ENCODE measurements around the gene FXYD7.
"Not testable (repeated sequence)": the region's sequence is repeated elsewhere in the genome, so short reads cannot be mapped to it uniquely, and the experiment has no call there.

Gene FXYD7

DNA sequence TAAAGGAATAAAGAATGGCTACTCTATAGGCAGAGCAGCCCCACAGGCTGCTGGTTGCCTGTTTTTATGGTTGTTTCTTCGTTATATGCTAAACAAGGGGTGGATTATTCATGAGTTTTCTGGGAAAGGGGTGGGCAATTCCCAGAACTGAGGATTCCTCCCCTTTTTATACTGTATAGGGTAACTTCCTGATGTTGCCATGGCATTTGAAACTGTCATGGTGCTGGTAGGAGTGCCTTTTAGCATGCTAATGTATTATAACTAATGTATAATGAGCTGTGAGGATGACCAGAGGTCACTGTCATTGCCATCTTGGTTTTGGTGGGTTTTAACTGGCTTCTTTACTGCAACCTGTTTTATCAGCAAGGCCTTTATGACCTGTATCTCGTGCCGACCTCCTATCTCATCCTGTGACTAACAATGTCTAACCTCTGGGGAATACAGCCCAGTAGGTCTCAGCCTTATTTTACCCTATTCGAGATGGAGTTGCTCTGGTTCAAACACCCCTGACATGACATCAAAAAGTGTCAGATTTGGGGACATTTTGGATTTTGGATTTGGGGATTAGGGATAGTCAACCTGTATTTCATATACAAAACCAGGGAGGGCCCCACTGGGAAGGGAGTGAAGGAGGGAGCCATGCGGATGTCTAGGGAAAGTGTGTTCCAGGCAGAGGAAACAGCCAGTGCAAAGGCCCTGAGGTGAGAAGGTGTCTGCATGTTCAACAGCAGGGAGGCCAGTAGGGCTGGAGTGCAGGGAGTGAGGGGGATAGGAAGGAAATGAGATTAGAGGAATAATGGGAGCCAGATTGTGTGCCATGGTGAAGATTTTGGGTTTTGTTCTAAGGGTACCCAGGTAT, 22.4 kb downstream of the FXYD7 start:
- no peak for DNase-seq (ENCODE audit: low read depth)

DNA sequence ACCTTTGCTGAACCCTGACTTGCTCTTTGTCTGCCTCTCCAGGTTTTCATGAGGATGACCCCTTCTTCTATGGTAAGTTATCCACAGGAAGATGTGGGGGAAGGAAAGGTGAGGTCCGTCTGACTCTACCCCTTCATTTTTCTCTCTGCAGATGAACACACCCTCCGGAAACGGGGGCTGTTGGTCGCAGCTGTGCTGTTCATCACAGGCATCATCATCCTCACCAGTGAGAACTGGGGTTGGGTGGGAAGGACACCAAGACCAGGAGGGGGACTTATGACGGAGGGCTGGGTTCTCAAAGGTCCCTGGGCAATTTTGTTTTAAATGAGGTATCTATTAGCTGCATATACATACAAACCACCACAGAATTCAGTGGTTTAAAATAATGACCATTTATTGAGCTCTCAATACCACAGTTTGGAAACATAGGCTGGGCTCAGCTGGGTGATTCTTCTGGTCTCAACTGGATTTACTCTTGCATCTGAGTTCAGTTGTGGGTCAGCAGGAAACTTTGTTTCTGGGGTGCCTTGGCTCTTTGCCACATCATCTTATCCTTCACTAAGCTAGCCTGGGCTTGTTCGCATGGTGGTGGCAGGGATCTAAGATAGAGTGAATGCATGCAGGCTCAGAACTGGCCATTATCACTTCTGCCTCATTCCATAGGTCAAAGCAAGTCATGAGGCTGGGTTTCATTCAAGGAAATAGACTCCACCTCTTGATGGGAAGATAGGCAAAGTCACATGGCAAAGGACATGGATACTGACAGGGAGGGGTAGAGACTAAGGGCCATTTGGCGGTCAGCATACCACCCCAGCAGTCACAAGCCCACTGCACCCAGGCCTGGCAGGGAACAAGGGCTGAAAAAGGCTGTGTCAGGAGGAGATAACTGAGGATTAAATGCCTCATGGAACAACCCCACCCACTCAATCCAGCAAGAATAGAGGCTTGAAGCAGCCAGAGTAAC, 23.3 kb downstream of the FXYD7 start:
- DNase-seq (ENCODE audit: low read depth) = no peak

DNA sequence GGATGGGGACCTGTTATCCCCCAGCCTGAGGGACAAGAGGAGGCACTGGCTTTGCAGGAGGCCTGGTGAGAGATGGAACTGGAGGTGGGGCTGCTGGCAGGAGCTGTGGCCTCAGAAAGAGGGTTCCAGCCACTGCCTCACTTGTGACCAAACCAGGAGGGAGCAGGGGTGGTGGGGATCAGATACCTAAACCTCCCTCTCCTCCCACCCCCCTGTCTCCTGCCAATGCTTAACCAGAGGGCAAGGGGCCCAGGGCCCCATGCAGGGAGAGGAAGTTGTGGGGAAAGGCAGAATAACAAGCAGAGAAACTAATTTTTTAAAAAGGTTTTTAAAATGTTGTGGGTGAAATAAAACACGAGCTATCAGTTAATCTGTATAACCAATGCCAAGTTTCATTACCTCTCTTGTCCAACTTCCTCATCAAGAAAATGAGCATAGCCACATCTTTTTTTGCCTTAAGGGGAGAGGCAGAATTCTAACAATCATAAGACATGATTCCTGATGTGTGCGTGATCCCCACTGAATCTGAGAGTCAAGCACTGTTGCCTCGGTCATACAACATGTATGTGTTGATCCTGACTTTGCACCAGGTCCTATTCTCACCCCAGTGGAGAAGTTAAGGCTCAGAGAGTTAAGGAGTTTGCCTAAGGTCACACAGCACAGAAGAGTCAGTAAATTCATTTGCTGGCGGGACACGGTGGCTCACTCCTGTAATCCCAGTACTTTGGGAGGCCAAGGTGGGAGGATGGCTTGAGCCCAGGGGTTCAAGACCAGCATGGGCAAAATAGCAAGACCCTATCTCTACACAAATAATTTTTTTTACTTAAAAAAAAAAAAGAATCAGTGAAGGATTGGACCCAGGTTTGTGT, 24.4 kb downstream of the FXYD7 start:
- no peak for DNase-seq (ENCODE audit: low read depth)

DNA sequence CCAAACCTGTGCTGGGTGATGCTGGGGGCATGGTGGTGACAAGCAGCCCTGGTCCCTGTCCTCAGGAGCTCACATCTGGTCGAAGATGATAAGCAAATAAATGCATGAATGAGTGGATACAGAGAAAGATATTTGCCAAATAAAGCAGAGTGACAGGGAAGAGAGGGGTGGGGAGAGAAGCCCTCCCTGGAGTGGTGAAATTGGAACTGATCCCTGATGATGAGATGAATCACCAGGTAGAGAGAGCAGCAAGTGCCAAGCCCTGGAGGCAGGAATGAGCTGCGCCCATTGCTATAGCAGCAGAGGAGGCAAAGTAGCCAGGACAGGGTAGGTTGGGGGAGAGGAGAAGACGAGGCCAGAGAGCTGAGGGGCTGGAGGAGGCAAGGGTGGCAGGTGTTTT, 25.1 kb downstream of the FXYD7 start:
- DNase-seq (ENCODE audit: low read depth) = no peak

DNA sequence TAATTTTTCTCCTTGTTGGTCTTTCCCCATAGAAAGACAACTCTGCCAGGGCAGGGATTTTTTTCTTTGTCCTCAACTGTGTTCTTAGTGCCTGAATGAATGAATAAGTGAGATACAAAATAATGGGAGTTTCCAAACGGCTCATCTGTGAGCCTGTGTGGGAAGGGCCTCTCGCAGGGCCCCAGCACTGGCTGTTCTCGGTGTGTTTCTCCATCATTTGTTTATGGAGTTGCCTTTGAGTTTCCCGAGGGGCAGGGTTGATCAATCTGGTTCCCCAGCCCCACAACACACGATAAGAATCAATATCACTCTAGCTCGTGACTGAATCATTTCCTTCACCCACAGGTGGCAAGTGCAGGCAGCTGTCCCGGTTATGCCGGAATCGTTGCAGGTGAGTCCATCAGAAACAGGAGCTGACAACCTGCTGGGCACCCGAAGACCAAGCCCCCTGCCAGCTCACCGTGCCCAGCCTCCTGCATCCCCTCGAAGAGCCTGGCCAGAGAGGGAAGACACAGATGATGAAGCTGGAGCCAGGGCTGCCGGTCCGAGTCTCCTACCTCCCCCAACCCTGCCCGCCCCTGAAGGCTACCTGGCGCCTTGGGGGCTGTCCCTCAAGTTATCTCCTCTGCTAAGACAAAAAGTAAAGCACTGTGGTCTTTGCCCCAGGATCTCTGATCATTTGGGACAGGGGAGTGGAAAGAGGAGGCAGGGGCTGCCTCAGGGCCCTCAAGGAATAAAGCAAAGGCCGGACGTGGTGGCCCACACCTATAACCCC, 26.4 kb downstream of the FXYD7 start:
- no peak for DNase-seq (ENCODE audit: low read depth)

DNA sequence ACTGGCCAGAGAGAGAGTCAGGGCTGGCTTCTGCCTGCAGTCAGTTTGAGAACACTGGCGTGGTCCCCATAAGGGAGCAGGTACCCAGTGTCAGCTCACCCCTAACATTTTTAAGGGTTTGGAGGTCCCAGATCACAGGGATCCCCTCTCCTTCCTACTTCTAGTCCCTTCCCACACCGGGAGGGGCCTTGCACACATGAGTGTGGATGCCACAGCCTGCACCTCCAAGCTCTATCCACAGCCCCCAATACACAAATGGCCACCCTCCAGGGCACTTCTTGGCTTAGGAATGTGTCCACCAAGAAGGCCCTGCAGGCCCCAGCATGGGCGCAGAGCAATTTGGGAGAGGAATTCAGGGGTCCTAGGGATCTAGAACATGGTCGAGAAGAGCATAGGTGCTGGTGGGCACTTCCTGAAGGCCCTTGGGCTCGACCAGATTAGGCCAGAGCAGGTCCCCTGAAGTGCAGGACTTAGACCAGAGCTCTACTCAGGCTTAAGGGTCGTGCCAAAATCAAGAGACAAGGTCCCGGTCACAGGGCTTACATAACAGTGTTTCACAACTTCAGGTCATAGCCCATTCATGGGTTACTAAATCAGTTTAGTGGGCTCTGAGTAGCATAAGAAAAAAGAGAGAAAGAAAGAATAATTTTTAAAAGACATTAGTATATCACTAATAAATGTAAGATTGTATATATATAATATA, 27.5 kb downstream of the FXYD7 start:
- no peak for DNase-seq (ENCODE audit: low read depth)

DNA sequence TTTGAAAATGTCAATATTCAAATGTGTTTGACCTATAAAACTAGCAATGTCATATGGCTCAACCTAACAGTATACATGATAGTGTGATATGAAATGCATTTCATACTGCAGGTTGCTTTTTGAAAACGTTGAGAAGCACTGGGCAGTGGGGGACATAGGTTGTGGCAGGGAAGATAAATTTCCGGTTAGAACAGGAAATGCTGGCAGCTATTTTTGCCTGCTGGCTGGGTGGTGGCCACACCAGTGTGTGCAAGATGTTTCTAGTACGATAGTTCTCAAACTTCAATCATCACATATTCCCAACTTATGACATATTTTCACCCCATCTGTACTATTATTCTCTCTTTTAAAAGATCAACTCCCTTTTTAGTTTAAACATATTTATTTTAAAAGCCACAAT, 28.7 kb downstream of the FXYD7 start:
- DNase-seq (ENCODE audit: low read depth) = no peak

DNA sequence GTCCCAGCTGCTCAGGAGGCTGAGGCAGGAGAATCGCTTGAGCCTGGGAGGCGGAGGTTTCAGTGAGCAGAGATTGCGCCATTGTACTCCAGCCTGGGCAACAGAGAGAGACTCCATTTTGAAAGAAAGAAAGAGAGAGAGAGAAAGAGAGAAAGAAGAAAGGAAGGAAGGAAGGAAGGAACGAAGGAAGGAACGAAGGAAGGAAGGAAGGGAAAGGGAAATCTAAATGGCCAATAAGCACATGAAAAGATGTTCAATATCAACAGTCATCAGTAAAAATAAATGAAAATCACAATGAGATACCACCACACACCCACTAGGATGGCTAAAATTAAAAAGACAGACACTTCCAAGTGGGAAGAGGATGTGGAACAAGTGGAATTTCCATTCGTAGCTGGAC, 31.2 kb downstream of the FXYD7 start:
- DNase-seq (ENCODE audit: low read depth) = no peak

DNA sequence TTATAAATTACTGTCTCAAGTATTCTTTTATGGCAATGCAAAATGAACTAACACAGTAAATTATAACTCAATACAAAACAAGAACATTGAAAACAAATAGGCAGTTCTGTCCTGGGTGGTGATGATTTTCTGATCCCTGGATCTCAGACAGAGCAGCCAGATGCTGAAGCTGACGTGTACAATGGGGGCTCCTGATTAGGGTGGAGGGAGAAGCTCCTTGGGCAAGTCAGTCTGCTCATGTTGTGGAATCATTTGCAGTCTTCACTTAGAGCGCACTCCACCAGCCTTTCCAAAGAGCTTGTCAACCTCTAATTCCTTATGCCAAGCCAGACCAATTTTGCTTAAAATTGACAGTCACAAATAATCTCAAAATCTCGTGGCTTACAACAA, 33.1 kb downstream of the FXYD7 start:
- DNase-seq (ENCODE audit: low read depth) = no peak

DNA sequence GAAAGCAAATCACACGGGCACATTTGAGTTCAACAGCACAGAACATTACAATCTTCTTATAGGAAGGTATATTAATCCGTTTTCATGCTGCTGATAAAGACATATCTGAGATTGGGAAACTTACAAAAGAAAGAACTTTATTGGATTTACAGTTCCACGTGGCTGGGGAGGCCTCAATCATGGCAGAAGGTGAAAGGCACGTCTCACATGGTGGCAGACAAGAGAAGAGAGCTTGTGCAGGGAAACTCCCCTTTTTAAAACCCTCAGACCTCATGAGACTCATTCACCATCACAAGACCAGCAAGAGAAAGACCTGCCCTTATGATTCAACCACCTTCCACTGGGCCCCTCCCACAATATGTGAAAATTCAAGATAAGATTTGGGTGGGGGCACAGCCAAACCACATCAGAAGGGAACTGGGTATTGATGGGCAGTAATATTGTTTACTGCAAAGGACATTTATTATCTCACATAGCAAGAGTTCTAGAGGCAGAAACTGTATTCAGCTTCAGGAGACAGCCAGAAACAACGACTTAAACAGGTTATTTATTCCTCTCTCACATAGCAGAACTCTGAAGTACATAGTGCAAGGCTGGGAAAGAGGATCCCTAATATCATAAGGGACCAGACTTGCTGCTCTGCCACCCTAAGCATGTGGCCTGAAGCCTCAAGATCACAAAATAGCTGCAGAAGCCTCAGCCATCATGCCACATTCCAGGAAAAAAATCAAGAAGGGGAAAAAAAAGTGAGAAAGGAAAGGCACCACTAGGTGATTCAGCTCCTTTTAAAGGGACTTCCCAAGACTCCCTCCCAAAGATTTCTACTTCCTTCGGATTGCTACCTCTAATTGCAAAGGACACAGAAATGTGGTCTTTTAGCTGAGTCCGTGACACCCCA, 34.6 kb downstream of the FXYD7 start:
- no peak for DNase-seq (ENCODE audit: low read depth)

DNA sequence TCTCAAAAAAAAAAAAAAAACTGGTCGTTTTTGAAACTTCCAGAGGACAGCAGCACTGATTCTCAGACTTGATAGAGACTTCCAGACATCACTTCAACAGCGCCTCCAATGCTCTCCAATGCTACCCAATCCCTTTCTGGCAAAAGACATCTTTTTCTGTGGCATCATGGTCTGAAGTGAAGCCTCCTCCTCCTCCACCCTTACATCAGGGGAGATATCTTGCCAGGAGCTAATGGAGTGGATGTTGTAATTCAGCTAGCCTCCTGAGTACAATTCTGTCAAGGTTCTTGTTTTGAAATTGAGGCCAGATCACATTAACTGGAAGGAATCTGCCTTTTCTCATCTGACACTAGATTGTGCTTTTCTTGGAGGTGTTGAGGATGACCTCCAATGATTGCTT, 35.6 kb downstream of the FXYD7 start:
- no peak for DNase-seq (ENCODE audit: low read depth)

DNA sequence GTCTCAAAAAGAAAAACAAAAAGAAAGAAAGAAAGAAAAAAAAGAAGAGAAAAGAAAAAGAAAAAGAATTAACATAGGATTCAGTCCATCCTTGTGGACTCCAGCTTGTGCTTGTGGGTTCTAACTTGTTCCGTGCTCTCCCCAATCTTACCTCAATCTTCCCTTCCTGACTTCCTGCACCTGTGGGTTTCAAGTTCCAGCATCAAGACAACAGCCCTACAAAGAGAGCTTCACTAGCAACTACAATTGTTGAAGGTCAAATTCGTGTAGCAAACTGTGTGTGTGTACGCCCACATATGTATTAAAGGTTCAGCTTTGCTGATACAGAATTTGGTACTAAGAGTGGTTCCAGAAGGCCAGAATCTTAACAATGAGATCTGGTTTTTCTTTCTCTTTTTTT, 36.8 kb downstream of the FXYD7 start:
- DNase-seq (ENCODE audit: low read depth) = no peak

DNA sequence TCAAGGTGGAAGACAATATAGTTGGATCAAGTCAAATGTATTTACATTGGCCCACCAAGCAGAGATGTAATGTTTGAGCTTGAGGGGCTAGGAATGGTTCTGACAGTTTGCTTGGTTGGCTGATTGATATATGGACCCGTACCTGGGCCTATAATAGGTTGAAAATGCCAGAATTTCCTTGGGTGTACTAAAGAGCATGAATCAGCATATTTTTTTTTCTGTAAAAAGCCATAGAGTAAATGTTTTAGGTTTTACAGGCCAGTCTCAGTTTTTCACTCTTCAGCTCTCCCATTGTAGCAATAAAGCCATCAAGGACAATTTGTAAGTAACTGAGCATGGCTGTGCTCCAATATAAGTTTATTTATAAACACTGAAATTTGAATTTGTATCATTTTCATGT, 38.3 kb downstream of the FXYD7 start:
- DNase-seq (ENCODE audit: low read depth) = no peak

DNA sequence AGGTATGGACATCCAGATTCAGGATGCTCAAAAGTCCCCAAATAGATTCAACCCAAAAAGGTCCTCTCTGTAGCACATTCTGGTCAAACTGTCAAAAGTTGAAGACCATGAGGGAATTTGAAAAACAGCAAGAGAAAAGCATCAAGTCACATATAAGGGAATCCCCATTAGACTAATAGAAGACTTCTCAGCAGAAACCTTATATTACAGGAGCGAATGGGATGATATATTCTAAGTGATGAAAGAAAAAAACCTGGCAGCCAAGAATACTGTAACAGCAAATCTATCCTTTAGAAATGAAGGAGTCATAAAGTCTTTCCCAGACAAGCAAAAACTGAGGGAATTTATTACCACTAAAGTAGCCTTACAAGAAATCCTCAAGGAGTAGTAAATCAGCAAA, 41.2 kb downstream of the FXYD7 start:
- DNase-seq (ENCODE audit: low read depth) = no peak

DNA sequence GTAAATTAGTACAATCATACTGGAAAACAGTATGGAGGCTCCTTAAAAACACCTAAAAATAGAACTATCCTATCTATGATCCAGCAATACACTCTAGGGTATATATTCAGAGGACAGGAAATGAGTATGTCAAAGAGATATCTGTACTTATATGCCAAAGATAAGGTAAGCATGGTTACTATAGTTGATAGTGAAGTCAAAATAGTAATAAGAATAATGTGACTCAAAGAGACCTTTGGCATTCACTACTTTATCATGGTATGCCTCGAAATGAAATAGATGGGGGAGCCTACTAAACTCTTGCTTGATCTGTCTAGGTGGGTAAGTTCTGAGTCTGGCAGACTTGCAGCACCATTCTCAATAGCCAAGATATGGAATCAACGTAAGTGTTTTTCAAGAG, 41.8 kb downstream of the FXYD7 start:
- DNase-seq (ENCODE audit: low read depth) = no peak

DNA sequence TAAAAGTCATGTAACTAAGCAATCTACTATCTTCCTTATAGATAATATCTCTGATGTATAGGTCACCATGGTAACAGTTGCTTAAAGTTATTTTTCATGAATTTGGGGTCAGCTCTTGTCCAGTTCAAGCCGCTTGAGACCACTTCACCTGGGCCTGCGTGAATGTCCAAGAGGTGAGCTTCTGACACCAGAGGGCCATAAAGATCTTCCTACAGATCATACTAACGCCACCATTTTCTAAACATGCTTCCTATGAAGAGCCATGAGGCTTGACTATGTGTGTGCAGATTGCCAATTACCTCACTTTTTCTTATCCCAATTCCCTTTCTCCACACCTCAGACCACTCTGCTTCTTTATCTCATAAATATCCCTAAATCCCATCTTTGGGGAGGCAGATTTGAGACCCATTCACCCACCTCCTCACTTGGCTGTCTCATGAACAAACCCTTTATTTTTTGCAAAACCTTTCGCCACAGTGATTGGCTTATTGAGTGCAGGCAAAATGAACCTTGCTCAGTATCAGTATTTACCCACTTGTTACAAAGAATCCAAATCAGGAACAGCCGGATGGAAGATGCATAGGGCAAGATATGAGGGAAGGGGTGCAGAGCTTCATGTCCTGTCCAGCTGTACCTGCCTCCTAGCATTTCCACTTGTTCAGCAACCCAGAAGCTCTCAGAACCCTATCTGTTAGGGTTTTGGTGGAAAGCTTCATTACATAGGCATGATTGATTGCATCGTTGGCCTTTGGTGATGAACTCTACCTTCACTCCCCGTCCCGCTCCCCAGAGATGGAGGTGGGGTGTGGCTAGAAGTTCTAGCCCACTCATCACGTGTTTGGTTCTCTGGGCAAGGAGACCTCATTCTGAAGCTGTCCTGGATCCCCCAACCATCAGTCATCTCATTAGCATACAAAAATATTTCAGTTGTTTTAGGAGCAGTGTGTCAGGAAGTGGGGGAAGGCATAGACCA, 51.2 kb downstream of the FXYD7 start:
- no peak for DNase-seq (ENCODE audit: low read depth)

DNA sequence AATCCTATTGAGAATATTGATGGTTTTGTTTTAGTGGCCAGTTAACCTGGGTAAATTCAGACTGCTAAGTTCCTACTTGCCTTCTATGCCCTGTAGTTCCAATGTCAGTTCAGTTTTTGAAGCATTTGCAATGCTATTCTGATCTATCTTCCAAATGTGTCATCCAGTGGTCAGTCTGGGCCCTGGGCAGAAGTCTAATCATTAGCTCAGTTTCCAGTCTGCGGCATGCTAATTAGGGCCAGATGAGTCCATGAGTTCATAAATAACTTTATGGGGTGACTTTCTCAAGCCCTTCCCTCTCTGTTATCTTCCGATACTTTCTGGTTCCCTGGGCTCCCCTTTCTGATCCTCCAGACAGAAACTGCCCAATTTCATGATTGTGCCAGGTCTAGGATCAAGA, 52.8 kb downstream of the FXYD7 start:
- no peak for DNase-seq (ENCODE audit: low read depth)

DNA sequence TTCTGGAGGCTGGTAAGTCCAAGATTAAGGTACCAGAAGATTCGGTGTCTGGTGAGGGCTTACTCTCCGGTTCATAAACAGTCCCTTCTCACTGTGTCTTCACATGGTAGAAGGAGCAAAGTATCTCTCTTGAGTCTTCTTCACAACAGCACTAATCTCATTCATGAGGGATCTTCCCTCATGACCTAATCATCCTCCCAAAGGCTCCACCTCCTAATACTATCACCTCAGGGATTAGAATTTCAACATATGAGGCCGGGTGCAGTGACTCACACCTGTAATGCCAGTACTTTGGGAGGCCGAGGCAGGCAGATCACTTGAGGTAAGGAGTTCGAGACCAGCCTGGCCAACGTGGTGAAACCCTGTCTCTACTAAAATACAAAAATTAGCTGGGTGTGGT, 53.8 kb downstream of the FXYD7 start:
- not testable (repeated sequence) for DNase-seq (ENCODE audit: low read depth)

DNA sequence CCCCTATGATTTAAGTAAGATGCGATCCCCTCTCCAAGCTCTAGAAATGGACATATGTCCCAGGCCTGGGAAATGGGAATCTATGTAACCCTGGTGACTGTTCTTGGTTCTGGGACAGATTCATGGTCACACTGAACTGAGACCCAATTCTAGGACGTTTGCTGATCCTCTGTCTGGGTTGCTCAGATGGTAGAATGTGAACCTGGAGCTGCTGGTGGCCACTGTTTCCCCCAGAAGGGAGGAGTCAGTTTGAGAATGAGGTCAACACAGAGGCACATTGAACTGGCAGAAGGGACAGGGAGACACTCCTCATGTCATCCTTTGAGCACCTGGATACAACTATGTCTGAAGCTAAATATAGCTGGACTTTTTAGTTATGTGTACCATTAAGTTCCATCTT, 56.4 kb downstream of the FXYD7 start:
- DNase-seq (ENCODE audit: low read depth) = no peak
